ENCODE data around the gene FBLN1. TPM values are rescaled to one million over a fixed set of nuclear protein-coding genes. Genes with fewer than 3 reads are reported as not detected.

Gene FBLN1
- polyA plus RNA-seq, 1 of the 3 experiments (the other 2 are of a cell fraction), result 147 TPM

GRCh38 chr22:45546333-45547015 is 43.8 kb downstream of the FBLN1 start:
- H3K36me3 ChIP-seq (replicated peaks in 1 of 2; ENCODE audit: control insufficient read depth in 1 of 2, insufficient read depth in 2 of 2, low read length in 1 of 2), result peaks cover 0 to 48% of the 10 kb centered on the region in 2 experiments
- POLR2A ChIA-PET, result no interaction called here

DNA sequence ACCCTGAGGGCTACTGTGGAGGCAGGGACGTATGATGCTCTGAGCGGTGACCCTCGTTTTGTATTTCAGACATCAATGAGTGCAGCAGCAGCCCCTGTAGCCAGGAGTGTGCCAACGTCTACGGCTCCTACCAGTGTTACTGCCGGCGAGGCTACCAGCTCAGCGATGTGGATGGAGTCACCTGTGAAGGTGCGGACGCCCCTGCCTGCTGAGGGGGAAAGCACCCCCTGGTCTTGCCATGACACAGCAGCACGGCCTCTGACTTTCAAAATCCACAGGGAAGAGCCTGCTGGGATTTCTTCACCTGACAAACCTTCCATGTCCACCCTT is 44.3 kb downstream of the FBLN1 start:
- CTCF ChIA-PET, result no interaction called here
- H3K79me2 ChIP-seq (ENCODE audit: insufficient read depth), result no peaks in the 10 kb centered on the region
- no peaks in the 10 kb centered on the region for H4K20me1 ChIP-seq (ENCODE audit: insufficient read depth)
- WGBS (ENCODE audit: low lambda C conversion rate), result 100% methylated on average over 9 of the region's 11 CpGs
- no peaks in the 10 kb centered on the region for H3K27me3 ChIP-seq (ENCODE audit: insufficient read depth)
- POLR2A ChIA-PET, result no interaction called here
- H3K27ac ChIP-seq (ENCODE audit: low read depth in 2 of 2, low read length in 1 of 2), result no peak overlapping the region
- no peak overlapping the region for H3K9ac ChIP-seq
- no peak for DNase-seq
- no peaks in the 10 kb centered on the region; a peak in 1 of 4 replicates for H3K4me1 ChIP-seq (ENCODE audit: control insufficient read depth in 1 of 2, insufficient read depth in 2 of 2, low read depth in 1 of 2, low read length in 1 of 2)
- no peaks in the 10 kb centered on the region for H3K9me3 ChIP-seq
- no peak overlapping the region for H3K4me2 ChIP-seq
- no peaks in the 10 kb centered on the region for H3F3A ChIP-seq (replicated peaks; ENCODE audit: insufficient read depth)
- H3K36me3 ChIP-seq (replicated peaks in 1 of 2; ENCODE audit: control insufficient read depth in 1 of 2, insufficient read depth in 2 of 2, low read length in 1 of 2), result peaks cover 0 to 47% of the 10 kb centered on the region in 2 experiments
- TF ChIP-seq MEF2A (IDR thresholded peaks at IDR 0.05; ENCODE audit: borderline replicate concordance, low read depth), result no peak
- no peak for TF ChIP-seq JUND (IDR thresholded peaks at IDR 0.05)
- TF ChIP-seq, protein P1, sequence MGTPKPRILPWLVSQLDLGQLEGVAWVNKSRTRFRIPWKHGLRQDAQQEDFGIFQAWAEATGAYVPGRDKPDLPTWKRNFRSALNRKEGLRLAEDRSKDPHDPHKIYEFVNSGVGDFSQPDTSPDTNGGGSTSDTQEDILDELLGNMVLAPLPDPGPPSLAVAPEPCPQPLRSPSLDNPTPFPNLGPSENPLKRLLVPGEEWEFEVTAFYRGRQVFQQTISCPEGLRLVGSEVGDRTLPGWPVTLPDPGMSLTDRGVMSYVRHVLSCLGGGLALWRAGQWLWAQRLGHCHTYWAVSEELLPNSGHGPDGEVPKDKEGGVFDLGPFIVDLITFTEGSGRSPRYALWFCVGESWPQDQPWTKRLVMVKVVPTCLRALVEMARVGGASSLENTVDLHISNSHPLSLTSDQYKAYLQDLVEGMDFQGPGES (IDR thresholded peaks at IDR 0.05; ENCODE audit: low read depth, low read length), result no peak
- TF ChIP-seq NFIC (IDR thresholded peaks at IDR 0.05; ENCODE audit: borderline replicate concordance), result no peak
- TF ChIP-seq EZH2phosphoT487 (IDR thresholded peaks at IDR 0.05; ENCODE audit: borderline replicate concordance, low read depth), result no peak
- TF ChIP-seq SMC3 (IDR thresholded peaks at IDR 0.05; ENCODE audit: low read depth, low read length), result no peak
- TF ChIP-seq, protein P2, sequence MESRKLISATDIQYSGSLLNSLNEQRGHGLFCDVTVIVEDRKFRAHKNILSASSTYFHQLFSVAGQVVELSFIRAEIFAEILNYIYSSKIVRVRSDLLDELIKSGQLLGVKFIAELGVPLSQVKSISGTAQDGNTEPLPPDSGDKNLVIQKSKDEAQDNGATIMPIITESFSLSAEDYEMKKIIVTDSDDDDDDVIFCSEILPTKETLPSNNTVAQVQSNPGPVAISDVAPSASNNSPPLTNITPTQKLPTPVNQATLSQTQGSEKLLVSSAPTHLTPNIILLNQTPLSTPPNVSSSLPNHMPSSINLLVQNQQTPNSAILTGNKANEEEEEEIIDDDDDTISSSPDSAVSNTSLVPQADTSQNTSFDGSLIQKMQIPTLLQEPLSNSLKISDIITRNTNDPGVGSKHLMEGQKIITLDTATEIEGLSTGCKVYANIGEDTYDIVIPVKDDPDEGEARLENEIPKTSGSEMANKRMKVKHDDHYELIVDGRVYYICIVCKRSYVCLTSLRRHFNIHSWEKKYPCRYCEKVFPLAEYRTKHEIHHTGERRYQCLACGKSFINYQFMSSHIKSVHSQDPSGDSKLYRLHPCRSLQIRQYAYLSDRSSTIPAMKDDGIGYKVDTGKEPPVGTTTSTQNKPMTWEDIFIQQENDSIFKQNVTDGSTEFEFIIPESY (IDR thresholded peaks at IDR 0.05; ENCODE audit: borderline replicate concordance, low read depth), result no peak
- TF ChIP-seq RXRA (IDR thresholded peaks at IDR 0.05; ENCODE audit: borderline replicate concordance, low read depth), result no peak
- no peak for TF ChIP-seq EP300 (IDR thresholded peaks at IDR 0.05; ENCODE audit: borderline replicate concordance in 1 of 2, low read depth in 1 of 2, low read length in 1 of 2)
- no peak for TF ChIP-seq RAD21 (IDR thresholded peaks at IDR 0.05; ENCODE audit: low read length)
- no peak for TF ChIP-seq GATA2 (CRISPR knock-in tag; IDR thresholded peaks at IDR 0.05)
- TF ChIP-seq MXI1 (IDR thresholded peaks at IDR 0.05; ENCODE audit: low read depth, low read length), result no peak
- TF ChIP-seq TEAD4 (IDR thresholded peaks at IDR 0.05; ENCODE audit: borderline replicate concordance, insufficient read depth), result no peak
- no peak overlapping the region for H2AFZ ChIP-seq (ENCODE audit: low read depth)
- no peaks in the 10 kb centered on the region for H3K9me2 ChIP-seq
- no peak overlapping the region for H3K4me3 ChIP-seq (ENCODE audit: low read depth in 2 of 2, low read length in 1 of 2)

More at GRCh38 chr22:45546333-45547015, 43.8 kb downstream of the FBLN1 start:
- no peak for DNase-seq
- TF ChIP-seq RCOR1 (IDR thresholded peaks at IDR 0.05; ENCODE audit: low read length) (no peak), GATA2 (CRISPR knock-in tag; IDR thresholded peaks at IDR 0.05) (no peak), TEAD4 (IDR thresholded peaks at IDR 0.05; ENCODE audit: borderline replicate concordance, insufficient read depth) (no peak), RXRA (IDR thresholded peaks at IDR 0.05; ENCODE audit: borderline replicate concordance, low read depth) (no peak), SMC3 (IDR thresholded peaks at IDR 0.05; ENCODE audit: low read depth, low read length) (no peak), TCF12 (IDR thresholded peaks at IDR 0.05) (no peak), MEF2A (IDR thresholded peaks at IDR 0.05; ENCODE audit: borderline replicate concordance, low read depth) (no peak), EP300 (IDR thresholded peaks at IDR 0.05; ENCODE audit: borderline replicate concordance in 1 of 2, low read depth in 1 of 2, low read length in 1 of 2) (no peak)
- TF ChIP-seq, protein P3, sequence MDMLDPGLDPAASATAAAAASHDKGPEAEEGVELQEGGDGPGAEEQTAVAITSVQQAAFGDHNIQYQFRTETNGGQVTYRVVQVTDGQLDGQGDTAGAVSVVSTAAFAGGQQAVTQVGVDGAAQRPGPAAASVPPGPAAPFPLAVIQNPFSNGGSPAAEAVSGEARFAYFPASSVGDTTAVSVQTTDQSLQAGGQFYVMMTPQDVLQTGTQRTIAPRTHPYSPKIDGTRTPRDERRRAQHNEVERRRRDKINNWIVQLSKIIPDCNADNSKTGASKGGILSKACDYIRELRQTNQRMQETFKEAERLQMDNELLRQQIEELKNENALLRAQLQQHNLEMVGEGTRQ (IDR thresholded peaks at IDR 0.05; ENCODE audit: borderline replicate concordance, low read depth, low read length), result no peak
- Histone ChIP-seq H3K4me2 (no peak overlapping the region), H3K27me3 (ENCODE audit: insufficient read depth) (no peaks in the 10 kb centered on the region), H4K20me1 (ENCODE audit: insufficient read depth) (no peaks in the 10 kb centered on the region), H2AFZ (ENCODE audit: low read depth) (no peak overlapping the region), H3K9ac (no peak overlapping the region), H3K27ac (ENCODE audit: low read depth in 2 of 2, low read length in 1 of 2) (no peak overlapping the region), H3K79me2 (ENCODE audit: insufficient read depth) (no peaks in the 10 kb centered on the region), H3K4me1 (ENCODE audit: control insufficient read depth in 1 of 2, insufficient read depth in 2 of 2, low read depth in 1 of 2, low read length in 1 of 2) (no peaks in the 10 kb centered on the region; a peak in 1 of 4 replicates), H3K4me3 (ENCODE audit: low read depth in 2 of 2, low read length in 1 of 2) (no peak overlapping the region), H3F3A (replicated peaks; ENCODE audit: insufficient read depth) (no peaks in the 10 kb centered on the region), H3K9me2 (no peaks in the 10 kb centered on the region), H3K9me3 (no peaks in the 10 kb centered on the region)
- WGBS (ENCODE audit: low lambda C conversion rate), result over 99% methylated on average over 19 of the region's 21 CpGs
- CTCF ChIA-PET, result interaction anchor here (1.3 kb wide), 1 partner anchor 32 kb away, joined by 3 read pairs; no protein-coding TSS in a partner anchor
